Metanephros (tissue), 1 donor: ENCODE results near the gene SMARCC2. TPM values are rescaled to one million over a fixed set of nuclear protein-coding genes. Genes with fewer than 3 reads are reported as not detected.

ENCODE experiments used
- total RNA-seq: library from RNA; depleted of rRNA; stranded (reverse); fragments of >200 nt; gene quantifications from one replicate; pipeline ENCODE4 v1.2.3, GENCODE V29; 2014

Gene SMARCC2
- 119 TPM for total RNA-seq

GRCh38 chr12:56189099-56189917 lies at the start of gene SMARCC2:
TSS of gene SMARCC2 (minus strand) at chr12:56189483. CDS start at chr12:56189461, 22 bp downstream.

GRCh38 chr12:56229916-56230431 lies 40.7 kb upstream of the SMARCC2 start, which contains the start of gene SLC39A5:
TSS of gene SLC39A5 (plus strand) at chr12:56230051. CDS start at chr12:56231275, 1,224 bp downstream.

GRCh38 chr12:56224102-56224701 lies 34.9 kb upstream of the SMARCC2 start, which contains the start of gene NABP2:
TSS of gene NABP2 (plus strand) at chr12:56224342. CDS start at chr12:56224857, 515 bp downstream.

GRCh38 chr12:56221757-56222530 lies 32.7 kb upstream of the SMARCC2 start, which contains the start of gene RNF41:
TSS of gene RNF41 (minus strand) at chr12:56221922. CDS start at chr12:56214047, 7,875 bp downstream.

GRCh38 chr12:56158029-56158925 lies 31.0 kb downstream of the SMARCC2 start, which contains the start of gene MYL6:
TSS of gene MYL6 (plus strand) at chr12:56158359. CDS start at chr12:56158402, 43 bp downstream.

GRCh38 chr12:56152132-56152755 lies 37.0 kb downstream of the SMARCC2 start, which contains the start of gene MYL6B:
TSS of gene MYL6B (plus strand) at chr12:56152587. CDS start at chr12:56153919, 1,332 bp downstream.

GRCh38 chr12:56127888-56128669 lies 61.2 kb downstream of the SMARCC2 start, which contains the start of gene ESYT1:
TSS of gene ESYT1 (plus strand) at chr12:56128267. CDS start at chr12:56128320, 53 bp downstream.

GRCh38 chr12:56117778-56118687 lies 71.2 kb downstream of the SMARCC2 start, which contains the start of gene ZC3H10:
TSS of gene ZC3H10 (plus strand) at chr12:56118266. CDS start at chr12:56120563, 2,297 bp downstream.

GRCh38 chr12:56116267-56117081 lies 72.8 kb downstream of the SMARCC2 start, which contains the start of gene RPL41:
TSS of gene RPL41 (plus strand) at chr12:56116633.

Other genes with a start within 250 kb of the SMARCC2 start
- gene PMEL, start 223.4 kb downstream of the SMARCC2 start, total RNA-seq, result 3.2 TPM
- gene CDK2, start 222.7 kb downstream of the SMARCC2 start, total RNA-seq, result 37.2 TPM
- 86.6 TPM for gene RAB5B, start 215.4 kb downstream of the SMARCC2 start, total RNA-seq
- gene SUOX, start 192.2 kb downstream of the SMARCC2 start, total RNA-seq, result 30.5 TPM
- gene IKZF4, start 168.4 kb downstream of the SMARCC2 start, total RNA-seq, result 6.0 TPM
- 280 TPM for gene RPS26, start 147.6 kb downstream of the SMARCC2 start, total RNA-seq
- gene ERBB3, start 109.3 kb downstream of the SMARCC2 start, total RNA-seq, result 123 TPM
- gene PA2G4, start 84.9 kb downstream of the SMARCC2 start, total RNA-seq, result 78.5 TPM
- gene RPL41, start 72.8 kb downstream of the SMARCC2 start, total RNA-seq, result 1,889 TPM
- gene ZC3H10, start 71.2 kb downstream of the SMARCC2 start, total RNA-seq, result 4.9 TPM
- gene ESYT1, start 61.2 kb downstream of the SMARCC2 start, total RNA-seq, result 105 TPM
- gene MYL6B, start 36.9 kb downstream of the SMARCC2 start, total RNA-seq, result 79.0 TPM
- gene MYL6, start 31.1 kb downstream of the SMARCC2 start, total RNA-seq, result 1,413 TPM
- 40.6 TPM for gene RNF41, start 32.4 kb upstream of the SMARCC2 start, total RNA-seq
- 22.0 TPM for gene NABP2, start 34.9 kb upstream of the SMARCC2 start, total RNA-seq
- gene SLC39A5, start 40.6 kb upstream of the SMARCC2 start, total RNA-seq, result 34.9 TPM
- gene ANKRD52, start 68.9 kb upstream of the SMARCC2 start, total RNA-seq, result 25.7 TPM
- 15.4 TPM for gene COQ10A, start 77.5 kb upstream of the SMARCC2 start, total RNA-seq
- gene CS, start 110.8 kb upstream of the SMARCC2 start, total RNA-seq, result 150 TPM
- 56.6 TPM for gene CNPY2, start 126.5 kb upstream of the SMARCC2 start, total RNA-seq
- 73.3 TPM for gene PAN2, start 144.5 kb upstream of the SMARCC2 start, total RNA-seq
- gene IL23A, start 149.4 kb upstream of the SMARCC2 start, total RNA-seq, result not detected
- gene STAT2, start 170.6 kb upstream of the SMARCC2 start, total RNA-seq, result 133 TPM
- gene APOF, start 173.4 kb upstream of the SMARCC2 start, total RNA-seq, result not detected